HEK293 (cell line): ENCODE measurements around the gene PPM1N.

Experiments used
- CTCF ChIA-PET: fragments of 350-600 bp; formaldehyde crosslinking; extraction: SDS; loops from one replicate; lab custom pipeline; 2021; ENCODE audit warnings: antibody characterized with exemption; lab: Yijun Ruan, JAX
- POLR2A ChIA-PET: fragments of 300-600 bp; formaldehyde crosslinking; extraction: SDS; loops from one replicate; lab custom pipeline; 2020; ENCODE audit warnings: antibody characterized with exemption, inconsistent platforms; lab: Yijun Ruan, JAX
- H3K27ac ChIP-seq: fragments of 200-500 bp; sonication (Bioruptor generic); 2 replicates; pipeline ENCODE4 v1.5.1; 2014; ENCODE audit warnings: low read depth, low read length, control low read depth, inconsistent platforms; ENCODE audit errors: extremely low read depth
- H3K36me3 ChIP-seq, 2 experiments: fragments of 200-500 bp in 1 of 2; sonication (Bioruptor generic) in 1 of 2; 1 replicate in 1 of 2; 2 replicates in 1 of 2; pipeline ENCODE4 v1.5.1; 2014 to 2017; ENCODE audit warnings: inconsistent platforms in 2 of 2, low read length in 2 of 2; ENCODE audit not compliant: control insufficient read depth in 2 of 2, insufficient read depth in 1 of 2
- H3K4me1 ChIP-seq: fragments of 200-500 bp; sonication (Bioruptor generic); 2 replicates; pipeline ENCODE4 v1.5.1; 2014; ENCODE audit warnings: mild to moderate bottlenecking, low read length, inconsistent platforms; ENCODE audit not compliant: control insufficient read depth, insufficient read depth
- H3K4me3 ChIP-seq: 2 replicates; pipeline ENCODE4 v1.5.1; 2011; ENCODE audit warnings: low read depth, mild to moderate bottlenecking, control low read depth, low read length, moderate library complexity
- H3K9me3 ChIP-seq: fragments of 200-500 bp; sonication (Bioruptor generic); 2 replicates; pipeline ENCODE4 v1.5.1; 2014; ENCODE audit warnings: low read depth, low read length, inconsistent platforms; ENCODE audit not compliant: control insufficient read depth, insufficient read depth
- BCL11A ChIP-seq: fragments of 450-650 bp; formaldehyde crosslinking; IDR thresholded peaks from 2 replicates; pipeline ENCODE4 v1.5.1; 2016; ENCODE audit warnings: low read depth, missing biosample characterization, missing genetic modification characterization
- CTCF ChIP-seq: fragments of 450-650 bp; formaldehyde crosslinking; IDR thresholded peaks from 2 replicates; pipeline ENCODE4 v1.5.1; 2016; ENCODE audit warnings: missing biosample characterization, missing genetic modification characterization
- ELK4 ChIP-seq: IDR thresholded peaks from 2 replicates; pipeline ENCODE4 v1.6.1; 2011; ENCODE audit warnings: mild to moderate bottlenecking, low read depth, low read length, borderline replicate concordance
- GLI4 ChIP-seq: fragments of 450-650 bp; formaldehyde crosslinking; IDR thresholded peaks from 2 replicates; pipeline ENCODE4 v1.5.1; 2016; ENCODE audit warnings: missing biosample characterization, missing genetic modification characterization
- HOXD13 ChIP-seq: sonication (generic); formaldehyde crosslinking; IDR thresholded peaks from 2 replicates; pipeline ENCODE4 v1.8.0; 2022; ENCODE audit warnings: missing genetic modification reagents, borderline replicate concordance
- PRDM4 ChIP-seq: fragments of 450-650 bp; formaldehyde crosslinking; IDR thresholded peaks from 2 replicates; pipeline ENCODE4 v1.5.1; 2017; ENCODE audit warnings: missing biosample characterization, missing genetic modification characterization
- PRDM6 ChIP-seq: fragments of 450-650 bp; formaldehyde crosslinking; IDR thresholded peaks from 2 replicates; pipeline ENCODE4 v1.5.1; 2017; ENCODE audit warnings: missing biosample characterization, missing genetic modification characterization
- TRIM28 ChIP-seq: IDR thresholded peaks from 2 replicates; pipeline ENCODE4 v1.6.1; 2011; ENCODE audit warnings: low read length, control low read depth, borderline replicate concordance
- WT1 ChIP-seq: fragments of 450-650 bp; formaldehyde crosslinking; IDR thresholded peaks from 2 replicates; pipeline ENCODE4 v1.5.1; 2016; ENCODE audit warnings: missing biosample characterization, missing genetic modification characterization
- ZBTB21 ChIP-seq: fragments of 450-650 bp; formaldehyde crosslinking; IDR thresholded peaks from 2 replicates; pipeline ENCODE4 v1.5.1; 2017; ENCODE audit warnings: missing biosample characterization, missing genetic modification characterization
- ZBTB7A ChIP-seq: fragments of 450-650 bp; formaldehyde crosslinking; IDR thresholded peaks from 2 replicates; pipeline ENCODE4 v1.5.1; 2016; ENCODE audit warnings: low read depth, missing biosample characterization, missing genetic modification characterization
- ZIC2 ChIP-seq: fragments of 450-650 bp; formaldehyde crosslinking; IDR thresholded peaks from 2 replicates; pipeline ENCODE4 v1.5.1; 2016; ENCODE audit warnings: missing biosample characterization, missing genetic modification characterization
- ZNF133 ChIP-seq: fragments of 450-650 bp; formaldehyde crosslinking; IDR thresholded peaks from 2 replicates; pipeline ENCODE4 v1.5.1; 2016; ENCODE audit warnings: missing biosample characterization, missing genetic modification characterization
- ZNF155 ChIP-seq: fragments of 450-650 bp; formaldehyde crosslinking; IDR thresholded peaks from 2 replicates; pipeline ENCODE4 v1.5.1; 2016; ENCODE audit warnings: missing biosample characterization, missing genetic modification characterization
- ZNF157 ChIP-seq: fragments of 450-650 bp; formaldehyde crosslinking; IDR thresholded peaks from 2 replicates; pipeline ENCODE4 v1.5.1; 2016; ENCODE audit warnings: missing biosample characterization, missing genetic modification characterization
- ZNF16 ChIP-seq: fragments of 450-650 bp; formaldehyde crosslinking; IDR thresholded peaks from 2 replicates; pipeline ENCODE4 v1.5.1; 2016; ENCODE audit warnings: low read depth, missing biosample characterization, missing genetic modification characterization
- ZNF174 ChIP-seq: fragments of 450-650 bp; formaldehyde crosslinking; IDR thresholded peaks from 2 replicates; pipeline ENCODE4 v1.5.0; 2017; ENCODE audit warnings: missing biosample characterization, mild to moderate bottlenecking, missing genetic modification characterization
- ZNF19 ChIP-seq: fragments of 450-650 bp; formaldehyde crosslinking; IDR thresholded peaks from 2 replicates; pipeline ENCODE4; 2016; ENCODE audit warnings: missing biosample characterization, missing genetic modification characterization, low read depth
- ZNF202 ChIP-seq: fragments of 450-650 bp; formaldehyde crosslinking; IDR thresholded peaks from 2 replicates; pipeline ENCODE4 v1.5.1; 2016; ENCODE audit warnings: missing biosample characterization, missing genetic modification characterization, borderline replicate concordance
- ZNF292 ChIP-seq: fragments of 450-650 bp; formaldehyde crosslinking; IDR thresholded peaks from 2 replicates; pipeline ENCODE4 v1.5.1; 2016; ENCODE audit warnings: low read depth, missing biosample characterization, missing genetic modification characterization, borderline replicate concordance
- ZNF354C ChIP-seq: fragments of 450-650 bp; formaldehyde crosslinking; IDR thresholded peaks from 2 replicates; pipeline ENCODE4 v1.5.1; 2016; ENCODE audit warnings: missing biosample characterization, missing genetic modification characterization, low read depth, borderline replicate concordance
- ZNF433 ChIP-seq: fragments of 450-650 bp; formaldehyde crosslinking; IDR thresholded peaks from 2 replicates; pipeline ENCODE4 v1.5.1; 2016; ENCODE audit warnings: missing biosample characterization, missing genetic modification characterization, low read depth
- ZNF48 ChIP-seq: fragments of 450-650 bp; formaldehyde crosslinking; IDR thresholded peaks from 2 replicates; pipeline ENCODE4 v1.5.1; 2016; ENCODE audit warnings: missing biosample characterization, missing genetic modification characterization
- ZNF510 ChIP-seq: fragments of 450-650 bp; formaldehyde crosslinking; IDR thresholded peaks from 2 replicates; pipeline ENCODE4 v1.5.1; 2018; ENCODE audit warnings: mild to moderate bottlenecking, missing genetic modification characterization, missing biosample characterization; ENCODE audit not compliant: insufficient replicate concordance
- ZNF521 ChIP-seq: fragments of 450-650 bp; formaldehyde crosslinking; IDR thresholded peaks from 2 replicates; pipeline ENCODE4 v1.5.1; 2017; ENCODE audit warnings: missing biosample characterization, mild to moderate bottlenecking, missing genetic modification characterization
- ZNF529 ChIP-seq: fragments of 450-650 bp; formaldehyde crosslinking; IDR thresholded peaks from 2 replicates; pipeline ENCODE4 v1.5.1; 2017; ENCODE audit warnings: missing genetic modification characterization, missing biosample characterization; ENCODE audit not compliant: insufficient replicate concordance
- ZNF549 ChIP-seq: fragments of 450-650 bp; IDR thresholded peaks from 2 replicates; pipeline ENCODE4 v1.5.1; 2018; ENCODE audit warnings: missing biosample characterization, missing genetic modification characterization, mild to moderate bottlenecking, inconsistent platforms, moderate library complexity
- ZNF621 ChIP-seq: fragments of 450-650 bp; formaldehyde crosslinking; IDR thresholded peaks from 2 replicates; pipeline ENCODE4 v1.5.1; 2017; ENCODE audit warnings: missing biosample characterization, missing genetic modification characterization
- ZNF664 ChIP-seq: fragments of 450-650 bp; formaldehyde crosslinking; IDR thresholded peaks from 2 replicates; pipeline ENCODE4 v1.5.1; 2016; ENCODE audit warnings: missing biosample characterization, missing genetic modification characterization
- ZNF776 ChIP-seq: fragments of 450-650 bp; formaldehyde crosslinking; IDR thresholded peaks from 2 replicates; pipeline ENCODE4 v1.5.0; 2017; ENCODE audit warnings: missing biosample characterization, missing genetic modification characterization, borderline replicate concordance
- ZNF830 ChIP-seq: fragments of 450-650 bp; IDR thresholded peaks from 2 replicates; pipeline ENCODE4 v1.5.0; 2018; ENCODE audit warnings: missing biosample characterization, missing genetic modification characterization, low read depth, mild to moderate bottlenecking, moderate library complexity
- ZNF843 ChIP-seq: fragments of 450-650 bp; formaldehyde crosslinking; IDR thresholded peaks from 2 replicates; pipeline ENCODE4 v1.5.1; 2016; ENCODE audit warnings: missing biosample characterization, missing genetic modification characterization

The PPM1N gene

GRCh38 chr19:45469132-45469944 lies 28.9 kb upstream of the PPM1N start:
- H3K4me3 ChIP-seq = peak overlapping the region; percentile 65
- H3K9me3 ChIP-seq = no peaks in the 10 kb centered on the region
- ChIA-PET POLR2A (interaction anchor here (0.6 to 3.1 kb wide), 11 partner anchors 9 to 558 kb away, joined by 3 to 52 read pairs (median 6); partner anchors contain the start of gene DMWD), CTCF (interaction anchor here (0.6 to 7.6 kb wide), 10 partner anchors 9 to 89 kb away, joined by 3 to 86 read pairs (median 6); no protein-coding TSS in a partner anchor)
- H3K27ac ChIP-seq = peak overlapping the region; percentile 45
- no peaks in the 10 kb centered on the region for H3K36me3 ChIP-seq
- peaks cover 5% of the 10 kb centered on the region; the same call in 1 of the 2 replicates for H3K4me1 ChIP-seq
- TF ChIP-seq ZNF155 (no peak), CTCF (tag by site-specific recombination) (peak; percentile 6; the same call in 1 of the 2 replicates), HOXD13 (no peak), ZNF133 (tag by site-specific recombination) (no peak), ELK4 (no peak), ZNF830 (tag by site-specific recombination) (no peak), ZIC2 (no peak), WT1 (tag by site-specific recombination) (0 out of 2 replicates have a peak, but pooled peaks have one; percentile 14), TRIM28 (no peak), ZNF621 (tag by site-specific recombination) (no peak), ZNF843 (tag by site-specific recombination) (no peak), ZNF16 (tag by site-specific recombination) (no peak), ZNF174 (tag by site-specific recombination) (no peak), ZNF433 (tag by site-specific recombination) (no peak), ZNF521 (no peak), ZNF157 (tag by site-specific recombination) (no peak), ZNF776 (tag by site-specific recombination) (no peak), BCL11A (no peak), GLI4 (tag by site-specific recombination) (no peak), ZNF48 (tag by site-specific recombination) (no peak), ZNF202 (tag by site-specific recombination) (no peak), ZNF292 (tag by site-specific recombination) (no peak), ZNF549 (no peak), ZBTB7A (tag by site-specific recombination) (no peak), ZNF529 (tag by site-specific recombination) (no peak), ZNF354C (tag by site-specific recombination) (no peak), ZBTB21 (tag by site-specific recombination) (peak; percentile 82), ZNF664 (tag by site-specific recombination) (no peak), ZNF19 (tag by site-specific recombination) (no peak), ZNF510 (tag by site-specific recombination) (no peak), PRDM4 (tag by site-specific recombination) (no peak; the same call in 1 of the 2 replicates), PRDM6 (no peak)
